Activated CD8-positive, alpha-beta memory T cell treated with anti-CD3 and anti-CD28 coated beads for 24 hours (primary cell): ENCODE data around the gene ESPN.
A peak's percentile ranks its signal among the peaks of the same experiment; 100 is the strongest.
"Not testable (repeated sequence)": the region's sequence is repeated elsewhere in the genome, so short reads cannot be mapped to it uniquely, and the experiment has no call there.

Experiments
- DNase-seq: peaks from one replicate; pipeline ENCODE4 v3.0.0-alpha.2; 2020

The ESPN gene

GRCh38 chr1:6448749-6449631 is 24.4 kb downstream of the ESPN start:
- DNase-seq = no peak

GRCh38 chr1:6450005-6450450 is 25.5 kb downstream of the ESPN start:
- no peak for DNase-seq

- not testable (repeated sequence) for DNase-seq
These were observed 25.9 kb downstream of the ESPN start for GRCh38 chr1:6450486-6450885.

GRCh38 chr1:6450943-6451373 is 26.4 kb downstream of the ESPN start:
- no peak for DNase-seq

- not testable (repeated sequence) for DNase-seq
These were observed 29.6 kb downstream of the ESPN start for GRCh38 chr1:6453895-6454855.

GRCh38 chr1:6454856-6455751 is 30.5 kb downstream of the ESPN start:
- DNase-seq = peak; percentile 75

- not testable (repeated sequence) for DNase-seq
These were observed 31.4 kb downstream of the ESPN start for GRCh38 chr1:6455752-6456520.

- no peak for DNase-seq
These were observed 32.4 kb downstream of the ESPN start for GRCh38 chr1:6456800-6457466.

- DNase-seq = no peak
These were observed 35.3 kb downstream of the ESPN start for GRCh38 chr1:6459850-6460265.

- DNase-seq = peak; percentile 91
These were observed 35.9 kb downstream of the ESPN start for GRCh38 chr1:6460301-6461050.

GRCh38 chr1:6461051-6461530 is 36.5 kb downstream of the ESPN start:
- no peak for DNase-seq

GRCh38 chr1:6461538-6462411 is 37.2 kb downstream of the ESPN start:
- DNase-seq = no peak

- DNase-seq = no peak
These were observed 38.0 kb downstream of the ESPN start for GRCh38 chr1:6462412-6463119.

GRCh38 chr1:6463120-6463412 is 38.5 kb downstream of the ESPN start:
- DNase-seq = no peak

- no peak for DNase-seq
These were observed 39.9 kb downstream of the ESPN start for GRCh38 chr1:6464514-6464836.

GRCh38 chr1:6464915-6465314 is 40.3 kb downstream of the ESPN start:
- DNase-seq = no peak

GRCh38 chr1:6465461-6466005 is 41.0 kb downstream of the ESPN start:
- peak; percentile 83 for DNase-seq

GRCh38 chr1:6466023-6466422 is 41.4 kb downstream of the ESPN start, which contains the start of gene TNFRSF25:
TSS of gene TNFRSF25 (minus strand) at chr1:6466173. CDS start at chr1:6466107, 66 bp downstream.
- DNase-seq = peak; percentile 81
